HepG2 (cell line): Measurements from ENCODE around the gene TPD52L2.

Source experiments
- CEBPB ChIP-seq: IDR thresholded peaks from 2 replicates; pipeline ENCODE4 v1.6.1; 2011; ENCODE audit warnings: low read depth, low read length, improper control_type of control experiment, borderline replicate concordance
- POLR2A ChIP-seq, 2 experiments: IDR thresholded peaks; 2 replicates each; pipeline ENCODE4 v1.6.1; 2011; ENCODE audit warnings: low read depth in 2 of 2, low read length in 2 of 2, mild to moderate bottlenecking in 1 of 2, moderate library complexity in 1 of 2; ENCODE audit not compliant: insufficient read depth in 1 of 2
- POLR2AphosphoS5 ChIP-seq: IDR thresholded peaks from 2 replicates; pipeline ENCODE4 v1.6.1; 2012; ENCODE audit warnings: low read depth, low read length
- ZFP82 ChIP-seq: sonication (generic); formaldehyde crosslinking; IDR thresholded peaks from 2 replicates; pipeline ENCODE4 v1.5.1; 2020; ENCODE audit warnings: mild to moderate bottlenecking, missing genetic modification reagents, borderline replicate concordance

DNA sequence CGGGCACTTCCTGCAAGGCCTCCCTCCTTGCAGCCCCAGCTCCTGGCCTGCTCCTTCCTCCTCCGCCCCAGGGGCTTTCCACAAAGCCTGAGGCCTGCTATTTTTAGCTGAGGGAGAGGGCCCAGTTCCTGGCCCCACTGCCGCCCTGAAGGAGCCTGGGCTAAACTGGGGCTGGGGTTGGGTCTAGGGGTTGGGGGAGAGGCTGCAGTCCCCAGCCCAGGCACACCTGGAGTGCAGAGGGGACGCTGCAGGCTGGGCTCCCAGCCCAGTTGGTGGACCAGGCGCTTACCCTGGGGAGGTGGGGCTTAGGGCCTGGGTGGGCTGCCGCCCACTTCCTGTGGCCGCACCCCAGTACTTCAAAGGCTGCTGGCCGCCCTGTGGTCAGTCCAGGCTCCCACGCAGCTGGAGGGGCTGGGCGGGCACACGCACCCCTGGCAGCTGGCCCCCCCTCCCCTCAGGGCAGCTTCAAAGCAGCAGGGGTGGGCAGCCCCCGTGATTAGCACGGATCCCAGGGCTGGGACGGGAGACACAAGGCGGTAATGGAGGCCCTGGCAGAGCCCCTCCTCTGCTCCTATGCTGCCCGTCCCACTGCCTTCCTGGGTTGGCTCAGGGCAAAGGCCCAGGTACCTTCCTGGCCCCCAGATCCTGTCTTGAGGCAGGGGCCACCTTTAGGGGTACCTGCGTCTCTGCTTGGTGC is 10.9 kb upstream of the TPD52L2 start:
- TF ChIP-seq CEBPB = no peak
- peak; percentile 6 to 53; a peak in 1 of 4 replicates for TF ChIP-seq POLR2A (IDR thresholded peaks at IDR 0.05; ENCODE audit: insufficient read depth in 1 of 2, low read depth in 2 of 2, low read length in 2 of 2)
- TF ChIP-seq ZFP82 (CRISPR knock-in tag) = no peak
- 0 out of 2 replicates have a peak, but pooled peaks have one; percentile 18 for TF ChIP-seq POLR2AphosphoS5
